K562 (cell line): ENCODE measurements around the gene OXT. TPM values are rescaled to one million over a fixed set of nuclear protein-coding genes. Genes with fewer than 3 reads are reported as not detected.

Source experiments
- ATAC-seq: fragments of 200-7000 bp; cut with Tn5 transposase; 3 replicates; pipeline ENCODE4 v1.9.1; 2020; ENCODE audit warnings: moderate library complexity
- BruUV-seq: library from RNA; stranded (reverse); fragments of 400-500 nt; replicated peaks from 2 replicates; lab custom pipeline; 2021; lab: Mats Ljungman, UMichigan
- CTCF ChIA-PET: fragments of 300-600 bp; formaldehyde crosslinking; extraction: SDS; loops from one replicate; lab custom pipeline; 2021; ENCODE audit warnings: low intra/inter-chr PET ratio; lab: Yijun Ruan, JAX
- POLR2A ChIA-PET: fragments of 300-600, 350-650 bp; sonication (Branson Sonifier 250); formaldehyde crosslinking; extraction: SDS; loops from one replicate; lab custom pipeline; 2021; ENCODE audit warnings: antibody characterized with exemption, inconsistent platforms; lab: Yijun Ruan, JAX
- DNase-seq, 4 experiments: peaks; one replicate each; pipeline versions ENCODE4 v3.0.0 to v3.0.0-alpha.2; 2011 to 2018; ENCODE audit warnings: low spot score in 3 of 4, mixed read lengths in 3 of 4; ENCODE audit errors: extremely low read depth in 1 of 4
- FAIRE-seq: peaks from 2 replicates; lab custom pipeline; 2011; peaks lifted over from hg19 to GRCh38; lab: Jason Lieb, UNC
- H2AFZ ChIP-seq: 2 replicates; pipeline ENCODE4 v1.6.0; 2011; ENCODE audit warnings: low read depth, low read length, control low read depth, inconsistent platforms
- H3K27ac ChIP-seq: fragments of 200-600 bp; 3 replicates; pipeline ENCODE4 v1.8.0; 2011; ENCODE audit warnings: low read depth, mild to moderate bottlenecking, control low read depth, inconsistent platforms, low read length, moderate library complexity, mixed read lengths; ENCODE audit errors: extremely low read depth
- H3K27me3 ChIP-seq, 2 experiments: fragments of 300-600 bp in 1 of 2; 2 replicates in 1 of 2; 3 replicates in 1 of 2; pipeline versions ENCODE4 v1.6.0 to v1.8.0; 2011; ENCODE audit warnings: inconsistent platforms in 2 of 2, low read length in 2 of 2, mild to moderate bottlenecking in 1 of 2, mixed read lengths in 1 of 2, moderate library complexity in 1 of 2; ENCODE audit not compliant: control insufficient read depth in 2 of 2, insufficient read depth in 2 of 2
- H3K36me3 ChIP-seq: fragments of 300-600 bp; 3 replicates; pipeline ENCODE4 v1.8.0; 2011; ENCODE audit warnings: mild to moderate bottlenecking, low read length, inconsistent platforms; ENCODE audit not compliant: control insufficient read depth, insufficient read depth
- H3K4me1 ChIP-seq, 2 experiments: fragments of 200-600 bp in 1 of 2; replicated peaks in 1 of 2; 2 replicates in 1 of 2; 3 replicates in 1 of 2; pipeline versions ENCODE4 v1.5.1 to v1.8.0; 2011; ENCODE audit warnings: inconsistent platforms in 2 of 2, low read length in 2 of 2, mild to moderate bottlenecking in 1 of 2, mixed read lengths in 1 of 2, moderate library complexity in 1 of 2; ENCODE audit not compliant: control insufficient read depth in 2 of 2, insufficient read depth in 2 of 2
- H3K4me2 ChIP-seq: 2 replicates; pipeline ENCODE4 v1.6.1; 2011; ENCODE audit warnings: low read length, control low read depth, inconsistent platforms, mixed read lengths; ENCODE audit not compliant: insufficient read depth
- H3K4me3 ChIP-seq: fragments of 200-600 bp; sonication (generic), shearing (Covaris generic); 2 replicates; pipeline ENCODE4 v1.5.1; 2016; ENCODE audit warnings: control low read depth, inconsistent platforms
- H3K79me2 ChIP-seq: fragments of 200-600 bp; 3 replicates; pipeline ENCODE4 v1.8.0; 2011; ENCODE audit warnings: low read length, inconsistent platforms; ENCODE audit not compliant: control insufficient read depth, insufficient read depth
- H3K9ac ChIP-seq, 2 experiments: 2 replicates each; pipeline versions ENCODE4 v1.6.0 to v1.6.1; 2011; ENCODE audit warnings: low read depth in 2 of 2, low read length in 2 of 2, control low read depth in 1 of 2, inconsistent platforms in 1 of 2, mild to moderate bottlenecking in 1 of 2, mixed read lengths in 1 of 2; ENCODE audit not compliant: insufficient read depth in 1 of 2
- H3K9me1 ChIP-seq: one replicate; pipeline ENCODE4 v1.6.0; 2011; ENCODE audit warnings: inconsistent platforms, mild to moderate bottlenecking, low read length, moderate library complexity; ENCODE audit not compliant: control insufficient read depth, insufficient read depth
- H3K9me3 ChIP-seq: replicated peaks from 2 replicates; pipeline ENCODE4 v1.5.1; 2011; ENCODE audit warnings: low read depth, low read length, inconsistent platforms; ENCODE audit not compliant: control insufficient read depth, insufficient read depth
- H4K20me1 ChIP-seq: replicated peaks from 2 replicates; pipeline ENCODE4 v1.6.1; 2011; ENCODE audit warnings: low read length, inconsistent platforms, mixed read lengths; ENCODE audit not compliant: control insufficient read depth, insufficient read depth
- BCL6 ChIP-seq: fragments of 250-450 bp; sonication (Bioruptor Pico); IDR thresholded peaks from 2 replicates; pipeline ENCODE4 v1.4.0; 2020
- GTF3C2 ChIP-seq: IDR thresholded peaks from 3 replicates; pipeline ENCODE4 v1.6.1; 2011; ENCODE audit warnings: borderline replicate concordance, mild to moderate bottlenecking, moderate library complexity; ENCODE audit not compliant: insufficient read length; ENCODE audit errors: extremely low read depth
- NFXL1 ChIP-seq: fragments of 450-650 bp; formaldehyde crosslinking; IDR thresholded peaks from 2 replicates; pipeline ENCODE4 v1.4.0; 2021; ENCODE audit warnings: mild to moderate bottlenecking
- NUFIP1 ChIP-seq: fragments of 450-650 bp; IDR thresholded peaks from 2 replicates; pipeline ENCODE4 v1.6.1; 2018; ENCODE audit not compliant: partially characterized antibody
- PCBP2 ChIP-seq: fragments of 200-400 bp; formaldehyde crosslinking; IDR thresholded peaks from 2 replicates; pipeline ENCODE4 v1.6.1; 2018; ENCODE audit warnings: low read length, low read depth, mild to moderate bottlenecking, moderate library complexity; ENCODE audit not compliant: poor library complexity, severe bottlenecking
- TARDBP ChIP-seq: fragments of 450-650 bp; IDR thresholded peaks from 2 replicates; pipeline ENCODE4 v1.6.1; 2016
- TRIM25 ChIP-seq: fragments of 450-650 bp; IDR thresholded peaks from 2 replicates; pipeline ENCODE4 v1.7.0; 2016; ENCODE audit warnings: borderline replicate concordance
- ZNF584 ChIP-seq: fragments of 200-800 bp; sonication (Bioruptor generic); IDR thresholded peaks from 2 replicates; pipeline ENCODE4 v1.6.1; 2016; ENCODE audit warnings: low read depth, mild to moderate bottlenecking, missing genetic modification characterization, missing compliant biosample characterization
- ZSCAN29 ChIP-seq: fragments of 450-650 bp; IDR thresholded peaks from 2 replicates; pipeline ENCODE4 v1.6.1; 2017
- WGBS: fragments of 100-300 bp; shearing (Covaris generic); methylation state at CpG from one replicate; pipeline ENCODE4 v1.1.6; 2016; ENCODE audit warnings: low coverage, mixed read lengths; ENCODE audit not compliant: insufficient coverage; ENCODE audit errors: missing lambda C conversion rate; 5-methylcytosine and 5-hydroxymethylcytosine counted together
- in situ Hi-C: fragments of 300-500 bp; cut with MboI; formaldehyde crosslinking; loops from 4 replicates; pipeline ENCODE4 v1.15.0; 2018; ENCODE audit warnings: inconsistent platforms, mixed read lengths
- intact Hi-C: fragments of 100-400 bp; cut with micrococcal nuclease; formaldehyde crosslinking; loops from 2 replicates; pipeline ENCODE4 v1.14.2; 2022
- polyA plus RNA-seq, 8 experiments: library from polyadenylated mRNA; depleted of rRNA in 4 of 8; stranded (reverse) in 5 of 8; unstranded in 3 of 8; fragments of >200 nt; fragmentation: Nextera tagmentation in 2 of 8; fragmentation: Illumina TruSeq in 1 of 8; extraction: Ambion mirVana in 2 of 8; extraction: Trizol in 1 of 8; gene quantifications; 2 replicates each; pipeline versions ENCODE4 v1.2.1 to v1.2.3, GENCODE V29; 2011 to 2014; ENCODE audit warnings: inconsistent platforms in 1 of 8, missing spikeins in 1 of 8
- total RNA-seq, 7 experiments: library from RNA; depleted of rRNA in 6 of 7; stranded (reverse); fragments of >200 nt in 6 of 7; fragmentation: Illumina TruSeq in 2 of 7; extraction: Trizol in 2 of 7; gene quantifications; 2 replicates each; pipeline versions ENCODE4 v1.2.1 to v1.2.3, GENCODE V29; 2011 to 2021; ENCODE audit warnings: low replicate concordance in 1 of 7
- TF ChIP-seq, protein P1 (sequence below): sonication (generic); formaldehyde crosslinking; IDR thresholded peaks from 2 replicates; pipeline ENCODE4 v1.8.1; 2023; ENCODE audit warnings: missing genetic modification reagents, mild to moderate bottlenecking, borderline replicate concordance
- TF ChIP-seq, protein P2 (sequence below): fragments of 450-650 bp; IDR thresholded peaks from 2 replicates; pipeline ENCODE4 v1.6.1; 2016; ENCODE audit warnings: missing biosample characterization, missing genetic modification characterization

OXT gene
- total and polyA plus RNA-seq, 9 of the 15 experiments (the other 6 are each of a cell fraction or from before 2014, with no cell fraction given): not detected

GRCh38 chr20:3107464-3108025 lies 36.1 kb downstream of the OXT start:
- 80% methylated on average over 10 of the region's 12 CpGs for WGBS
- Histone ChIP-seq H2AFZ (no peak overlapping the region), H3K9me1 (no peaks in the 10 kb centered on the region), H3K36me3 (no peaks in the 10 kb centered on the region), H3K4me3 (no peak overlapping the region), H3K9me3 (no peaks in the 10 kb centered on the region), H3K4me1 (peaks cover 0 to 8% of the 10 kb centered on the region in 2 experiments; a peak in 4 of 5 replicates), H3K79me2 (no peaks in the 10 kb centered on the region), H3K4me2 (no peak overlapping the region), H3K27me3 (no peaks in the 10 kb centered on the region), H3K27ac (no peak overlapping the region), H3K9ac (0 out of 4 replicates have a peak overlapping the region, but pooled peaks of 1 of the 2 experiments have one; percentile 35), H4K20me1 (peaks cover 3% of the 10 kb centered on the region; the same call in 1 of the 2 replicates)
- ATAC-seq: no peak
- no peak for FAIRE-seq
- intact Hi-C loops: loop anchor here (5.0 kb wide), 1 partner anchor 40 kb away; no protein-coding TSS in a partner anchor
- no peak for DNase-seq
- in situ Hi-C loops: no loop called here
- ChIA-PET CTCF (no interaction called here), POLR2A (interaction anchor here (1.6 kb wide), 1 partner anchor 21 kb away, joined by 3 read pairs; no protein-coding TSS in a partner anchor)
- BruUV-seq: no TSS peak
- TF ChIP-seq BCL6 (CRISPR knock-in tag) (no peak), ZSCAN29 (no peak), NUFIP1 (no peak), TARDBP (no peak), PCBP2 (no peak), ZNF584 (no peak), GTF3C2 (no peak), NFXL1 (no peak), TRIM25 (no peak)
- TF ChIP-seq, protein P1, sequence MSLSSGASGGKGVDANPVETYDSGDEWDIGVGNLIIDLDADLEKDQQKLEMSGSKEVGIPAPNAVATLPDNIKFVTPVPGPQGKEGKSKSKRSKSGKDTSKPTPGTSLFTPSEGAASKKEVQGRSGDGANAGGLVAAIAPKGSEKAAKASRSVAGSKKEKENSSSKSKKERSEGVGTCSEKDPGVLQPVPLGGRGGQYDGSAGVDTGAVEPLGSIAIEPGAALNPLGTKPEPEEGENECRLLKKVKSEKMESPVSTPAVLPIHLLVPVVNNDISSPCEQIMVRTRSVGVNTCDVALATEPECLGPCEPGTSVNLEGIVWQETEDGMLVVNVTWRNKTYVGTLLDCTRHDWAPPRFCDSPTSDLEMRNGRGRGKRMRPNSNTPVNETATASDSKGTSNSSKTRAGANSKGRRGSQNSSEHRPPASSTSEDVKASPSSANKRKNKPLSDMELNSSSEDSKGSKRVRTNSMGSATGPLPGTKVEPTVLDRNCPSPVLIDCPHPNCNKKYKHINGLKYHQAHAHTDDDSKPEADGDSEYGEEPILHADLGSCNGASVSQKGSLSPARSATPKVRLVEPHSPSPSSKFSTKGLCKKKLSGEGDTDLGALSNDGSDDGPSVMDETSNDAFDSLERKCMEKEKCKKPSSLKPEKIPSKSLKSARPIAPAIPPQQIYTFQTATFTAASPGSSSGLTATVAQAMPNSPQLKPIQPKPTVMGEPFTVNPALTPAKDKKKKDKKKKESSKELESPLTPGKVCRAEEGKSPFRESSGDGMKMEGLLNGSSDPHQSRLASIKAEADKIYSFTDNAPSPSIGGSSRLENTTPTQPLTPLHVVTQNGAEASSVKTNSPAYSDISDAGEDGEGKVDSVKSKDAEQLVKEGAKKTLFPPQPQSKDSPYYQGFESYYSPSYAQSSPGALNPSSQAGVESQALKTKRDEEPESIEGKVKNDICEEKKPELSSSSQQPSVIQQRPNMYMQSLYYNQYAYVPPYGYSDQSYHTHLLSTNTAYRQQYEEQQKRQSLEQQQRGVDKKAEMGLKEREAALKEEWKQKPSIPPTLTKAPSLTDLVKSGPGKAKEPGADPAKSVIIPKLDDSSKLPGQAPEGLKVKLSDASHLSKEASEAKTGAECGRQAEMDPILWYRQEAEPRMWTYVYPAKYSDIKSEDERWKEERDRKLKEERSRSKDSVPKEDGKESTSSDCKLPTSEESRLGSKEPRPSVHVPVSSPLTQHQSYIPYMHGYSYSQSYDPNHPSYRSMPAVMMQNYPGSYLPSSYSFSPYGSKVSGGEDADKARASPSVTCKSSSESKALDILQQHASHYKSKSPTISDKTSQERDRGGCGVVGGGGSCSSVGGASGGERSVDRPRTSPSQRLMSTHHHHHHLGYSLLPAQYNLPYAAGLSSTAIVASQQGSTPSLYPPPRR (CRISPR knock-in tag): no peak
- TF ChIP-seq, protein P2, sequence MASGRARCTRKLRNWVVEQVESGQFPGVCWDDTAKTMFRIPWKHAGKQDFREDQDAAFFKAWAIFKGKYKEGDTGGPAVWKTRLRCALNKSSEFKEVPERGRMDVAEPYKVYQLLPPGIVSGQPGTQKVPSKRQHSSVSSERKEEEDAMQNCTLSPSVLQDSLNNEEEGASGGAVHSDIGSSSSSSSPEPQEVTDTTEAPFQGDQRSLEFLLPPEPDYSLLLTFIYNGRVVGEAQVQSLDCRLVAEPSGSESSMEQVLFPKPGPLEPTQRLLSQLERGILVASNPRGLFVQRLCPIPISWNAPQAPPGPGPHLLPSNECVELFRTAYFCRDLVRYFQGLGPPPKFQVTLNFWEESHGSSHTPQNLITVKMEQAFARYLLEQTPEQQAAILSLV: no peak
